Stimulated activated CD4-positive, alpha-beta T cell treated with anti-CD3 and anti-CD28 coated beads, Interleukin-12 subunit alpha, Interleukin-12 subunit beta, amount 100 ng/mL, for 48 hours (primary cell): ENCODE measurements around the gene IQGAP1.
"Not testable (repeated sequence)": the region's sequence is repeated elsewhere in the genome, so short reads cannot be mapped to it uniquely, and the experiment has no call there.

ENCODE experiments used
- DNase-seq, 3 donors: peaks; one replicate each; pipeline ENCODE4 v3.0.0-alpha.2; 2020; ENCODE audit warnings: low read depth in 2 of 3, low spot score in 1 of 3

Gene IQGAP1

GRCh38 chr15:90410316-90410715, 22.3 kb downstream of the IQGAP1 start:
- DNase-seq = not testable (repeated sequence)

- no peak for DNase-seq
These were observed 23.1 kb downstream of the IQGAP1 start for GRCh38 chr15:90411176-90411575.

- DNase-seq = no peak
These were observed 24.5 kb downstream of the IQGAP1 start for GRCh38 chr15:90412356-90413194.

- no peak for DNase-seq
These were observed 25.7 kb downstream of the IQGAP1 start for GRCh38 chr15:90413411-90414379.

- peak in 2 of 3 donors; percentile 25 to 32 for DNase-seq
These were observed 26.5 kb downstream of the IQGAP1 start for GRCh38 chr15:90414408-90415028.

- DNase-seq = not testable (repeated sequence)
These were observed 28.0 kb downstream of the IQGAP1 start for GRCh38 chr15:90416052-90416451.

- no peak for DNase-seq
These were observed 30.6 kb downstream of the IQGAP1 start for GRCh38 chr15:90418627-90419026.

- no peak for DNase-seq
These were observed 31.2 kb downstream of the IQGAP1 start for GRCh38 chr15:90419206-90419605.

GRCh38 chr15:90419738-90420406, 31.8 kb downstream of the IQGAP1 start:
- peak in 2 of 3 donors; percentile 21 to 50 for DNase-seq

GRCh38 chr15:90420451-90420850, 32.4 kb downstream of the IQGAP1 start:
- no peak for DNase-seq

GRCh38 chr15:90421527-90421926, 33.5 kb downstream of the IQGAP1 start:
- DNase-seq = no peak

- DNase-seq = no peak
These were observed 34.0 kb downstream of the IQGAP1 start for GRCh38 chr15:90422043-90422442.

- DNase-seq = no peak
These were observed 34.9 kb downstream of the IQGAP1 start for GRCh38 chr15:90422936-90423335.

- no peak for DNase-seq
These were observed 35.8 kb downstream of the IQGAP1 start for GRCh38 chr15:90423801-90424319.

- no peak for DNase-seq
These were observed 37.8 kb downstream of the IQGAP1 start for GRCh38 chr15:90425726-90426346.

GRCh38 chr15:90427185-90427584, 39.1 kb downstream of the IQGAP1 start:
- no peak for DNase-seq

GRCh38 chr15:90432253-90432652, 44.2 kb downstream of the IQGAP1 start:
- DNase-seq = no peak

GRCh38 chr15:90435652-90436337, 47.8 kb downstream of the IQGAP1 start:
- DNase-seq = no peak

GRCh38 chr15:90436952-90437351, 48.9 kb downstream of the IQGAP1 start:
- DNase-seq = no peak

GRCh38 chr15:90437516-90437915, 49.5 kb downstream of the IQGAP1 start:
- DNase-seq = no peak
